Stimulated activated CD8-positive, alpha-beta memory T cell treated with anti-CD3 and anti-CD28 coated beads, Interleukin-7, amount 100 ng/mL, for 48 hours (primary cell): ENCODE measurements around the gene COPZ2.
"Not testable (repeated sequence)": the region's sequence is repeated elsewhere in the genome, so short reads cannot be mapped to it uniquely, and the experiment has no call there.

Experiments
- DNase-seq, 2 donors: peaks; one replicate each; pipeline ENCODE4 v3.0.0-alpha.2; 2020; ENCODE audit warnings: low read depth in 1 of 2; ENCODE audit errors: extremely low read depth in 1 of 2

The COPZ2 gene

GRCh38 chr17:48010193-48010592 is 27.4 kb downstream of the COPZ2 start:
- DNase-seq: no peak

- DNase-seq: no peak
Observed at GRCh38 chr17:48006936-48007709, 30.5 kb downstream of the COPZ2 start.

GRCh38 chr17:48004983-48005382 is 32.6 kb downstream of the COPZ2 start:
- DNase-seq: no peak

GRCh38 chr17:48003417-48004151 is 34.0 kb downstream of the COPZ2 start:
- DNase-seq: no peak

GRCh38 chr17:48002916-48003416 is 34.6 kb downstream of the COPZ2 start:
- no peak for DNase-seq

- DNase-seq: no peak
Observed at GRCh38 chr17:48002266-48002915, 35.2 kb downstream of the COPZ2 start.

GRCh38 chr17:48001657-48002056 is 35.9 kb downstream of the COPZ2 start:
- DNase-seq: not testable (repeated sequence)

- no peak for DNase-seq
Observed at GRCh38 chr17:48001197-48001596, 36.4 kb downstream of the COPZ2 start.

- peak in 1 of 2 donors; percentile 5 for DNase-seq
Observed at GRCh38 chr17:47999582-47999981, 38.0 kb downstream of the COPZ2 start.

GRCh38 chr17:47998044-47998443 is 39.6 kb downstream of the COPZ2 start:
- DNase-seq: no peak

- no peak for DNase-seq
Observed at GRCh38 chr17:47997586-47997985, 40.0 kb downstream of the COPZ2 start.

GRCh38 chr17:47996201-47996600 is 41.4 kb downstream of the COPZ2 start:
- DNase-seq: no peak

GRCh38 chr17:47995241-47995935 is 42.2 kb downstream of the COPZ2 start:
- no peak for DNase-seq

- DNase-seq: no peak
Observed at GRCh38 chr17:47994724-47995123, 42.9 kb downstream of the COPZ2 start.

- DNase-seq: no peak
Observed at GRCh38 chr17:47993964-47994363, 43.6 kb downstream of the COPZ2 start.

GRCh38 chr17:47993031-47993564 is 44.5 kb downstream of the COPZ2 start:
- no peak for DNase-seq

GRCh38 chr17:47992216-47992615 is 45.4 kb downstream of the COPZ2 start:
- DNase-seq: no peak

- DNase-seq: no peak
Observed at GRCh38 chr17:47990962-47991731, 46.5 kb downstream of the COPZ2 start.

GRCh38 chr17:47989700-47990099 is 47.9 kb downstream of the COPZ2 start:
- no peak for DNase-seq

- no peak for DNase-seq
Observed at GRCh38 chr17:47989159-47989558, 48.4 kb downstream of the COPZ2 start.
